Left ventricle myocardium inferior (tissue), 1 donor: ENCODE data around the gene TAMALIN. TPM values are rescaled to one million over a fixed set of nuclear protein-coding genes. Genes with fewer than 3 reads are reported as not detected.

Experiments
- DNase-seq: peaks from one replicate; pipeline ENCODE4 v3.0.0-alpha.2; 2020
- H3K27ac ChIP-seq: fragments of 200-600 bp; replicated peaks from 2 replicates; pipeline ENCODE4 v1.8.0; 2021
- H3K27me3 ChIP-seq: fragments of 200-600 bp; 2 replicates; pipeline ENCODE4 v1.8.0; 2021; ENCODE audit warnings: low read depth
- H3K36me3 ChIP-seq: fragments of 200-600 bp; 2 replicates; pipeline ENCODE4 v1.8.0; 2021
- H3K4me1 ChIP-seq: fragments of 200-600 bp; 2 replicates; pipeline ENCODE4 v1.8.0; 2021
- H3K4me3 ChIP-seq: fragments of 200-600 bp; 2 replicates; pipeline ENCODE4 v1.8.0; 2021; ENCODE audit warnings: mild to moderate bottlenecking, moderate library complexity
- H3K9me3 ChIP-seq: fragments of 200-600 bp; replicated peaks from 2 replicates; pipeline ENCODE4 v1.8.0; 2021
- CTCF ChIP-seq: fragments of 200-600 bp; IDR thresholded peaks from 2 replicates; pipeline ENCODE4 v1.8.0; 2021; ENCODE audit warnings: antibody characterized with exemption, mild to moderate bottlenecking, borderline replicate concordance
- intact Hi-C: fragments of 100-400 bp; cut with micrococcal nuclease; formaldehyde crosslinking; loops from one replicate; pipeline ENCODE4 v1.11.0; 2022
- total RNA-seq: library from RNA; stranded (reverse); fragmentation: NEBNext Ultra II Directional; extraction: Animal tissue kit (Norgen Biotek cat#: 25700); gene quantifications from one replicate; pipeline ENCODE4 v1.2.1, GENCODE V29; 2021
- donor health status: DM: no; HTN: yes; CAD: no; lungs with severe emphysema.

TAMALIN gene
- total RNA-seq, 1 donor from 2014 or later: 20.0 TPM

- DNase-seq: no peak
- TF ChIP-seq CTCF: no peak
- Histone ChIP-seq H3K9me3 (no peaks in the 10 kb centered on the region), H3K27ac (peak overlapping the region; percentile 24), H3K4me1 (peaks cover 63% of the 10 kb centered on the region), H3K36me3 (peaks cover 54% of the 10 kb centered on the region), H3K4me3 (no peak overlapping the region), H3K27me3 (no peaks in the 10 kb centered on the region)
- intact Hi-C loops: no loop called here
Observed at GRCh38 chr12:52057638-52058576, 51.2 kb downstream of the TAMALIN start.

- intact Hi-C loops: no loop called here
- no peaks in the 10 kb centered on the region for H3K9me3 ChIP-seq
- no peak for DNase-seq
- TF ChIP-seq CTCF: no peak
- H3K4me1 ChIP-seq: peaks cover 63% of the 10 kb centered on the region
- H3K4me3 ChIP-seq: no peak overlapping the region
- H3K27ac ChIP-seq: no peak overlapping the region
- H3K36me3 ChIP-seq: peaks cover 54% of the 10 kb centered on the region
- H3K27me3 ChIP-seq: no peaks in the 10 kb centered on the region
Observed at GRCh38 chr12:52058631-52059361, 52.0 kb downstream of the TAMALIN start.

GRCh38 chr12:52059582-52060497, 53.1 kb downstream of the TAMALIN start:
- peaks cover 61% of the 10 kb centered on the region for H3K4me1 ChIP-seq
- intact Hi-C loops: no loop called here
- H3K9me3 ChIP-seq: no peaks in the 10 kb centered on the region
- TF ChIP-seq CTCF: no peak
- peaks cover 48% of the 10 kb centered on the region for H3K36me3 ChIP-seq
- H3K27me3 ChIP-seq: no peaks in the 10 kb centered on the region
- H3K4me3 ChIP-seq: no peak overlapping the region
- DNase-seq: no peak
- H3K27ac ChIP-seq: no peak overlapping the region

GRCh38 chr12:52060498-52061177, 53.9 kb downstream of the TAMALIN start:
- no peak overlapping the region for H3K4me3 ChIP-seq
- no peaks in the 10 kb centered on the region for H3K9me3 ChIP-seq
- peaks cover 55% of the 10 kb centered on the region for H3K4me1 ChIP-seq
- no peaks in the 10 kb centered on the region for H3K27me3 ChIP-seq
- peaks cover 41% of the 10 kb centered on the region for H3K36me3 ChIP-seq
- intact Hi-C loops: no loop called here
- no peak for DNase-seq
- no peak for TF ChIP-seq CTCF
- peak overlapping the region; percentile 81 for H3K27ac ChIP-seq
